ENCODE data around the gene UBXN7.
"Not testable (repeated sequence)": the region's sequence is repeated elsewhere in the genome, so short reads cannot be mapped to it uniquely, and the experiment has no call there.

The UBXN7 gene

DNA sequence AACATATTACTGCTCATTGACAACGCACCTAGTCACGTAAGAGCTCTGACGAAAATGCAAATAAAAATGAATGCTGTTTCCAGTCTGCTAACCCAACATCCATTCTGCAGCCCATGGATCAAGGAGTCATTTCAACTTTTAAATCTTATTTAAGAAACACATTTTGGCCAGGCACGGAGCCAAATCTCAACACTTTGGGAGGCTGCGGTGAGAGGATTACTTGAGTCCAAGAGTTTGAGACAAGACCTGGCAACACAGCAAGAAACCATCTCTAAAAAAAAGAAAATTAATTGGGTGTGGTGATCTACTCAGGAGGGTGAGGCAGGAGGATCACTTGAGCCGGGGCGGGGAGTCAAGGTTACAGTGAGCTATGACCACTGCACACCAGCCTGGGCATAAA, 71.6 kb downstream of the UBXN7 start:
- no peak overlapping the region for H3K4me3 ChIP-seq (ENCODE audit: low read depth, low read length)
- H3K4me1 ChIP-seq (ENCODE audit: control insufficient read depth, insufficient read depth, low read length), result no peaks in the 10 kb centered on the region
- H3K27ac ChIP-seq (ENCODE audit: extremely low read depth, low read depth, low read length), result no peak overlapping the region
- no peaks in the 10 kb centered on the region for H3K9me3 ChIP-seq (ENCODE audit: control insufficient read depth, insufficient read depth, low read depth, low read length)
- POLR2A ChIA-PET, result no interaction called here
- CTCF ChIA-PET, result no interaction called here
- peaks cover 19 to 84% of the 10 kb centered on the region in 2 experiments for H3K36me3 ChIP-seq (ENCODE audit: control insufficient read depth in 2 of 2, insufficient read depth in 1 of 2, low read length in 2 of 2)
- TF ChIP-seq, protein P1, sequence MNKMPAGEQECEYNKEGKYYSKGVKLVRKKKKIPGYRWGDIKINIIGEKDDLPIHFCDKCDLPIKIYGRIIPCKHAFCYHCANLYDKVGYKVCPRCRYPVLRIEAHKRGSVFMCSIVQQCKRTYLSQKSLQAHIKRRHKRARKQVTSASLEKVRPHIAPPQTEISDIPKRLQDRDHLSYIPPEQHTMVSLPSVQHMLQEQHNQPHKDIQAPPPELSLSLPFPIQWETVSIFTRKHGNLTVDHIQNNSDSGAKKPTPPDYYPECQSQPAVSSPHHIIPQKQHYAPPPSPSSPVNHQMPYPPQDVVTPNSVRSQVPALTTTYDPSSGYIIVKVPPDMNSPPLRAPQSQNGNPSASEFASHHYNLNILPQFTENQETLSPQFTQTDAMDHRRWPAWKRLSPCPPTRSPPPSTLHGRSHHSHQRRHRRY (tag by site-specific recombination; IDR thresholded peaks at IDR 0.05), result no peak
- no peak for TF ChIP-seq ZNF140 (tag by site-specific recombination; IDR thresholded peaks at IDR 0.05)
- TF ChIP-seq MEIS1 (CRISPR knock-in tag; IDR thresholded peaks at IDR 0.05; ENCODE audit: borderline replicate concordance), result no peak
- no peak for TF ChIP-seq ZNF600 (tag by site-specific recombination; IDR thresholded peaks at IDR 0.05)
- no peak for TF ChIP-seq ZNF221 (tag by site-specific recombination; IDR thresholded peaks at IDR 0.05; ENCODE audit: borderline replicate concordance)
- no peak for TF ChIP-seq ZNF274 (IDR thresholded peaks at IDR 0.05; ENCODE audit: low read length)
- no peak for TF ChIP-seq ZNF274 (tag by site-specific recombination; IDR thresholded peaks at IDR 0.05; ENCODE audit: borderline replicate concordance)
- no peak for TF ChIP-seq ZNF416 (tag by site-specific recombination; IDR thresholded peaks at IDR 0.05)

DNA sequence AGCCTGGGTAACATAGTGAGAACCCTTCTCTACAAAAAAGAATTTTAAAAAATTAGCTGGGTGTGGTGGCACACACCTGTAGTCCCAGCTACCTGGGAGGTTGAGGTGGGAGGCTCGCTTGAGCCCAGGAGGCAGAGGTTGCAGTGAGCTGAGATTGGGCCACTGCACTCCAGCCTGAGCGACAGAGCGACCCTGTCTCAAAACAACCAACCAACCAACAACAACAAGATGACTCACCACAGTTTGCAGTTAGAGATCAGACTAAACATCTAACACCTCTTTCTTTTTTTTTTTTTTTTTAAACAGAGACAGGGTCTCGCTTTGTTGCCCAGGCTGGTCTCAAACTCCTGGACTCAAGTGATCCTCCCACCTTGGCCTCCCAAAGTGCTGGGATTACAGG, 73.7 kb downstream of the UBXN7 start:
- H3K4me1 ChIP-seq (ENCODE audit: control insufficient read depth, insufficient read depth, low read length); H3K4me3 ChIP-seq (ENCODE audit: low read depth, low read length); H3K27ac ChIP-seq (ENCODE audit: extremely low read depth, low read depth, low read length); H3K9me3 ChIP-seq (ENCODE audit: control insufficient read depth, insufficient read depth, low read depth, low read length): not testable (repeated sequence)
- peaks cover 19 to 92% of the 10 kb centered on the region in 2 experiments for H3K36me3 ChIP-seq (ENCODE audit: control insufficient read depth in 2 of 2, insufficient read depth in 1 of 2, low read length in 2 of 2)
- ChIA-PET POLR2A (interaction anchor here (0.7 kb wide), 1 partner anchor 1784 kb away, joined by 3 read pairs; no protein-coding TSS in a partner anchor), CTCF (interaction anchor here (0.7 kb wide), 1 partner anchor 82 kb away, joined by 3 read pairs; no protein-coding TSS in a partner anchor)

GRCh38 chr3:196357905-196358304, 74.3 kb downstream of the UBXN7 start:
- peaks cover 19 to 91% of the 10 kb centered on the region in 2 experiments for H3K36me3 ChIP-seq (ENCODE audit: control insufficient read depth in 2 of 2, insufficient read depth in 1 of 2, low read length in 2 of 2)
- no peak overlapping the region for H3K4me3 ChIP-seq (ENCODE audit: low read depth, low read length)
- no peaks in the 10 kb centered on the region for H3K9me3 ChIP-seq (ENCODE audit: control insufficient read depth, insufficient read depth, low read depth, low read length)
- H3K27ac ChIP-seq (ENCODE audit: extremely low read depth, low read depth, low read length), result no peak overlapping the region
- H3K4me1 ChIP-seq (ENCODE audit: control insufficient read depth, insufficient read depth, low read length), result no peaks in the 10 kb centered on the region
- ChIA-PET POLR2A (no interaction called here), CTCF (interaction anchor here (1.0 kb wide), 1 partner anchor 10 kb away, joined by 3 read pairs; no protein-coding TSS in a partner anchor)
- TF ChIP-seq ZNF701 (tag by site-specific recombination; IDR thresholded peaks at IDR 0.05) (no peak), ZNF768 (tag by site-specific recombination; IDR thresholded peaks at IDR 0.05) (no peak), ZNF184 (tag by site-specific recombination; IDR thresholded peaks at IDR 0.05) (no peak), KLF16 (tag by site-specific recombination; IDR thresholded peaks at IDR 0.05) (no peak), ZFP37 (tag by site-specific recombination; IDR thresholded peaks at IDR 0.05) (no peak), ZNF324 (tag by site-specific recombination; IDR thresholded peaks at IDR 0.05) (no peak), KLF9 (tag by site-specific recombination; IDR thresholded peaks at IDR 0.05; ENCODE audit: low read depth) (no peak), ZNF837 (tag by site-specific recombination; IDR thresholded peaks at IDR 0.05) (no peak), FEZF1 (tag by site-specific recombination; IDR thresholded peaks at IDR 0.05) (no peak), ZNF610 (tag by site-specific recombination; IDR thresholded peaks at IDR 0.05; ENCODE audit: borderline replicate concordance) (no peak), ZNF394 (tag by site-specific recombination; IDR thresholded peaks at IDR 0.05; ENCODE audit: borderline replicate concordance) (no peak), ZSCAN23 (tag by site-specific recombination; IDR thresholded peaks at IDR 0.05) (no peak), ZNF354C (tag by site-specific recombination; IDR thresholded peaks at IDR 0.05; ENCODE audit: borderline replicate concordance, low read depth) (no peak)
- TF ChIP-seq, protein P2, sequence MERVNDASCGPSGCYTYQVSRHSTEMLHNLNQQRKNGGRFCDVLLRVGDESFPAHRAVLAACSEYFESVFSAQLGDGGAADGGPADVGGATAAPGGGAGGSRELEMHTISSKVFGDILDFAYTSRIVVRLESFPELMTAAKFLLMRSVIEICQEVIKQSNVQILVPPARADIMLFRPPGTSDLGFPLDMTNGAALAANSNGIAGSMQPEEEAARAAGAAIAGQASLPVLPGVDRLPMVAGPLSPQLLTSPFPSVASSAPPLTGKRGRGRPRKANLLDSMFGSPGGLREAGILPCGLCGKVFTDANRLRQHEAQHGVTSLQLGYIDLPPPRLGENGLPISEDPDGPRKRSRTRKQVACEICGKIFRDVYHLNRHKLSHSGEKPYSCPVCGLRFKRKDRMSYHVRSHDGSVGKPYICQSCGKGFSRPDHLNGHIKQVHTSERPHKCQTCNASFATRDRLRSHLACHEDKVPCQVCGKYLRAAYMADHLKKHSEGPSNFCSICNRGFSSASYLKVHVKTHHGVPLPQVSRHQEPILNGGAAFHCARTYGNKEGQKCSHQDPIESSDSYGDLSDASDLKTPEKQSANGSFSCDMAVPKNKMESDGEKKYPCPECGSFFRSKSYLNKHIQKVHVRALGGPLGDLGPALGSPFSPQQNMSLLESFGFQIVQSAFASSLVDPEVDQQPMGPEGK (tag by site-specific recombination; IDR thresholded peaks at IDR 0.05), result no peak
- TF ChIP-seq, protein P3, sequence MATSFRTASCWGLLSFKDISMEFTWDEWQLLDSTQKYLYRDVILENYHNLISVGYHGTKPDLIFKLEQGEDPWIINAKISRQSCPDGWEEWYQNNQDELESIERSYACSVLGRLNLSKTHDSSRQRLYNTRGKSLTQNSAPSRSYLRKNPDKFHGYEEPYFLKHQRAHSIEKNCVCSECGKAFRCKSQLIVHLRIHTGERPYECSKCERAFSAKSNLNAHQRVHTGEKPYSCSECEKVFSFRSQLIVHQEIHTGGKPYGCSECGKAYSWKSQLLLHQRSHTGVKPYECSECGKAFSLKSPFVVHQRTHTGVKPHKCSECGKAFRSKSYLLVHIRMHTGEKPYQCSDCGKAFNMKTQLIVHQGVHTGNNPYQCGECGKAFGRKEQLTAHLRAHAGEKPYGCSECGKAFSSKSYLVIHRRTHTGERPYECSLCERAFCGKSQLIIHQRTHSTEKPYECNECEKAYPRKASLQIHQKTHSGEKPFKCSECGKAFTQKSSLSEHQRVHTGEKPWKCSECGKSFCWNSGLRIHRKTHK (tag by site-specific recombination; IDR thresholded peaks at IDR 0.05), result no peak

All from HEK293 (cell line).